Measurements from ENCODE around the gene CLDN10. TPM values are rescaled to one million over a fixed set of nuclear protein-coding genes. Genes with fewer than 3 reads are reported as not detected.

CLDN10 gene
- total RNA-seq, 1 donor = not detected

GRCh38 chr13:95530178-95530577 lies 22.3 kb upstream of the CLDN10 start:
- peak; percentile 84 for DNase-seq (ENCODE audit: insufficient read length, low spot score, missing footprints)
- TF ChIP-seq, protein P1, sequence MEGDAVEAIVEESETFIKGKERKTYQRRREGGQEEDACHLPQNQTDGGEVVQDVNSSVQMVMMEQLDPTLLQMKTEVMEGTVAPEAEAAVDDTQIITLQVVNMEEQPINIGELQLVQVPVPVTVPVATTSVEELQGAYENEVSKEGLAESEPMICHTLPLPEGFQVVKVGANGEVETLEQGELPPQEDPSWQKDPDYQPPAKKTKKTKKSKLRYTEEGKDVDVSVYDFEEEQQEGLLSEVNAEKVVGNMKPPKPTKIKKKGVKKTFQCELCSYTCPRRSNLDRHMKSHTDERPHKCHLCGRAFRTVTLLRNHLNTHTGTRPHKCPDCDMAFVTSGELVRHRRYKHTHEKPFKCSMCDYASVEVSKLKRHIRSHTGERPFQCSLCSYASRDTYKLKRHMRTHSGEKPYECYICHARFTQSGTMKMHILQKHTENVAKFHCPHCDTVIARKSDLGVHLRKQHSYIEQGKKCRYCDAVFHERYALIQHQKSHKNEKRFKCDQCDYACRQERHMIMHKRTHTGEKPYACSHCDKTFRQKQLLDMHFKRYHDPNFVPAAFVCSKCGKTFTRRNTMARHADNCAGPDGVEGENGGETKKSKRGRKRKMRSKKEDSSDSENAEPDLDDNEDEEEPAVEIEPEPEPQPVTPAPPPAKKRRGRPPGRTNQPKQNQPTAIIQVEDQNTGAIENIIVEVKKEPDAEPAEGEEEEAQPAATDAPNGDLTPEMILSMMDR (IDR thresholded peaks at IDR 0.05; ENCODE audit: extremely low read depth, low read depth, low read length) = no peak

DNA sequence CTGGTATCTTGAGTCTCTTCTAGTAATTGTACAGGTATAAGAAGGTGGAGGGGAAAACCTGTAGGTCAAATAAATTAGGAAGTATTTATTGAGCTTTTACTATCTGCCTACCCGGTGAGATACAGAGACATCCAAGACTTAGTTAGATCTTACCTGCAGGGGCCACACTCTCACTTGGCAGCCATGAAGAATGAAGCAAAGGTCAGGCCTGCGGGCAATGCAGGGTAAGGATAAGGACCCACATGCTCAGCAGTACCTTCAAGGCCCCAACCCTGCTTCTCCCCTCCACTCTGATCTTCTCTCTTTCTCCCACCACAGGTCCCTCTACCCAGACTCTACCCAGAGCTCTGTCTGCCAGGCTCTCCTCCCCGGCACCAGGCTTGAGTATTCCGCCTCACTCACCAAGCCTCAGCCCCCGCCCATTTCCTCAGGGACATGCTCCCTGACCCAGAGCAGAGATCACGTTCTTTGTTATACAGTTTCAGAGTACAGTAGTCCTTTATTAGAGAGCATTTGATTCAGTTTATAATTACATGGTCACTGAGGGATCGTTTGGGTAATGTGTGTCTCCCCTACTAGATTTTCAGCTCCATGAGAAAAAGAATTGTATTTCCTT lies 18.9 kb upstream of the CLDN10 start:
- H3K4me2 ChIP-seq (ENCODE audit: insufficient read depth, low read length) = no peak overlapping the region
- peaks cover 13% of the 10 kb centered on the region for H3K27me3 ChIP-seq (ENCODE audit: insufficient read depth, low read length)
- no peak overlapping the region for H3K27ac ChIP-seq (ENCODE audit: low read depth, low read length)
- no peaks in the 10 kb centered on the region for H3K36me3 ChIP-seq (ENCODE audit: insufficient read depth, low read length)
- TF ChIP-seq, protein P1 (IDR thresholded peaks at IDR 0.05; ENCODE audit: extremely low read depth, low read depth, low read length) = no peak
- H2AFZ ChIP-seq (ENCODE audit: low read length) = no peak overlapping the region
- peaks cover 32% of the 10 kb centered on the region for H3K4me1 ChIP-seq (ENCODE audit: insufficient read depth, low read length)
- H3K4me3 ChIP-seq (ENCODE audit: insufficient read depth, low read length) = no peak overlapping the region
- no peaks in the 10 kb centered on the region for H4K20me1 ChIP-seq (ENCODE audit: insufficient read depth, low read length)
- no peaks in the 10 kb centered on the region for H3K79me2 ChIP-seq (ENCODE audit: insufficient read depth, low read length)
- no peak for DNase-seq (ENCODE audit: insufficient read length, low spot score, missing footprints)
- no peaks in the 10 kb centered on the region for H3K9me3 ChIP-seq (ENCODE audit: low read depth, low read length)

More at GRCh38 chr13:95530178-95530577, 22.3 kb upstream of the CLDN10 start:
- H3K4me2 ChIP-seq (ENCODE audit: insufficient read depth, low read length) = peak overlapping the region; percentile 6
- H3K36me3 ChIP-seq (ENCODE audit: insufficient read depth, low read length) = no peaks in the 10 kb centered on the region
- no peak overlapping the region for H2AFZ ChIP-seq (ENCODE audit: low read length)
- H3K27ac ChIP-seq (ENCODE audit: low read depth, low read length) = no peak overlapping the region
- no peak overlapping the region for H3K4me3 ChIP-seq (ENCODE audit: insufficient read depth, low read length)
- H4K20me1 ChIP-seq (ENCODE audit: insufficient read depth, low read length) = no peaks in the 10 kb centered on the region
- H3K27me3 ChIP-seq (ENCODE audit: insufficient read depth, low read length) = peaks cover 39% of the 10 kb centered on the region
- peaks cover 22% of the 10 kb centered on the region for H3K4me1 ChIP-seq (ENCODE audit: insufficient read depth, low read length)
- no peaks in the 10 kb centered on the region for H3K79me2 ChIP-seq (ENCODE audit: insufficient read depth, low read length)
- no peaks in the 10 kb centered on the region for H3K9me3 ChIP-seq (ENCODE audit: low read depth, low read length)

DNA sequence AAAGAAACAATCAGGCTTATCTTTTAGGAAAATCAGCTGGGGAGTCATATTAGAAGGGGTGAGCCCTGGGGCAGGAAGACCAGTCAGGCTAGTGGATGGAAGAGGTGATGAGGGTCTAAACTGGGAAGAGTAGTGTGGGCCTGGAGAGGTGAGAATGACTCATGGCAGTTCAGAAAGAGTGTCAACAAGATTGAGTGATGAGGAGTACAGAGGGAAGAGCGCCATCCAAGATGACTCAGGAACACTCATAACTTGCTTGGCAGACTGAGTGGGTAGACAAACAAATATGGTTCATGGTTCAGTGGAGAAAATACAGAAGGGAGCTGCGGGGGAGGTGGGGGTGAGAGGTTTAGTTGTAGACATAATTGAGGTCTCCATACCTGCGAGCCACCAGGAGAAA lies 17.3 kb upstream of the CLDN10 start:
- Histone ChIP-seq H3K4me3 (ENCODE audit: insufficient read depth, low read length) (peak overlapping the region; percentile 28), H3K27ac (ENCODE audit: low read depth, low read length) (no peak overlapping the region), H2AFZ (ENCODE audit: low read length) (no peak overlapping the region), H3K36me3 (ENCODE audit: insufficient read depth, low read length) (no peaks in the 10 kb centered on the region), H4K20me1 (ENCODE audit: insufficient read depth, low read length) (no peaks in the 10 kb centered on the region), H3K4me1 (ENCODE audit: insufficient read depth, low read length) (peaks cover 25% of the 10 kb centered on the region), H3K79me2 (ENCODE audit: insufficient read depth, low read length) (no peaks in the 10 kb centered on the region), H3K4me2 (ENCODE audit: insufficient read depth, low read length) (peak overlapping the region; percentile 37), H3K27me3 (ENCODE audit: insufficient read depth, low read length) (no peaks in the 10 kb centered on the region), H3K9me3 (ENCODE audit: low read depth, low read length) (no peaks in the 10 kb centered on the region)
- TF ChIP-seq, protein P1 (IDR thresholded peaks at IDR 0.05; ENCODE audit: extremely low read depth, low read depth, low read length) = no peak
- no peak for DNase-seq (ENCODE audit: insufficient read length, low spot score, missing footprints)

GRCh38 chr13:95536632-95537241 lies 15.8 kb upstream of the CLDN10 start:
- Histone ChIP-seq H3K27me3 (ENCODE audit: insufficient read depth, low read length) (no peaks in the 10 kb centered on the region), H3K4me3 (ENCODE audit: insufficient read depth, low read length) (no peak overlapping the region), H2AFZ (ENCODE audit: low read length) (no peak overlapping the region), H3K4me1 (ENCODE audit: insufficient read depth, low read length) (peaks cover 22% of the 10 kb centered on the region), H3K27ac (ENCODE audit: low read depth, low read length) (no peak overlapping the region), H3K79me2 (ENCODE audit: insufficient read depth, low read length) (no peaks in the 10 kb centered on the region), H3K36me3 (ENCODE audit: insufficient read depth, low read length) (no peaks in the 10 kb centered on the region), H4K20me1 (ENCODE audit: insufficient read depth, low read length) (no peaks in the 10 kb centered on the region), H3K9me3 (ENCODE audit: low read depth, low read length) (no peaks in the 10 kb centered on the region), H3K4me2 (ENCODE audit: insufficient read depth, low read length) (no peak overlapping the region)
- no peak for DNase-seq (ENCODE audit: insufficient read length, low spot score, missing footprints)
- TF ChIP-seq, protein P1 (IDR thresholded peaks at IDR 0.05; ENCODE audit: extremely low read depth, low read depth, low read length) = peak; percentile 56

All from osteoblast (primary cell).